Measurements from ENCODE around the gene PPP1R9B.

Gene PPP1R9B

GRCh38 chr17:50102164-50102991 lies 48.1 kb downstream of the PPP1R9B start:
- Histone ChIP-seq H3K9me2 (replicated peaks; ENCODE audit: control insufficient read depth, low read length) (no peaks in the 10 kb centered on the region), H3K36me3 (ENCODE audit: control insufficient read depth, low read length) (no peaks in the 10 kb centered on the region), H3K27me3 (ENCODE audit: control insufficient read depth, low read length) (no peaks in the 10 kb centered on the region), H3K4me1 (ENCODE audit: control insufficient read depth, low read length) (no peaks in the 10 kb centered on the region), H3K79me2 (ENCODE audit: control insufficient read depth, low read length) (no peaks in the 10 kb centered on the region), H3K4me2 (ENCODE audit: low read length) (no peak overlapping the region), H3K9me3 (ENCODE audit: control insufficient read depth, insufficient read depth, low read length) (no peaks in the 10 kb centered on the region), H3K27ac (ENCODE audit: low read depth, low read length) (no peak overlapping the region), H3K4me3 (ENCODE audit: low read length) (no peak overlapping the region), H4K20me1 (ENCODE audit: control insufficient read depth, insufficient read depth, low read depth, low read length) (no peaks in the 10 kb centered on the region), H3F3A (ENCODE audit: control insufficient read depth, insufficient read depth) (no peaks in the 10 kb centered on the region)
- TF ChIP-seq CTCF (IDR thresholded peaks at IDR 0.05; ENCODE audit: low read depth, low read length, poor library complexity, severe bottlenecking) = no peak
- no peak for TF ChIP-seq EZH2phosphoT487 (IDR thresholded peaks at IDR 0.05; ENCODE audit: borderline replicate concordance, low read length)

- no peaks in the 10 kb centered on the region for H4K20me1 ChIP-seq (ENCODE audit: control insufficient read depth, insufficient read depth, low read depth, low read length)
- H3K4me3 ChIP-seq (ENCODE audit: low read length) = no peak overlapping the region
- H3K27ac ChIP-seq (ENCODE audit: low read depth, low read length) = no peak overlapping the region
- no peaks in the 10 kb centered on the region for H3K4me1 ChIP-seq (ENCODE audit: control insufficient read depth, low read length)
- no peak for TF ChIP-seq EZH2phosphoT487 (IDR thresholded peaks at IDR 0.05; ENCODE audit: borderline replicate concordance, low read length)
- no peak for TF ChIP-seq CTCF (IDR thresholded peaks at IDR 0.05; ENCODE audit: low read depth, low read length, poor library complexity, severe bottlenecking)
- H3K36me3 ChIP-seq (ENCODE audit: control insufficient read depth, low read length) = no peaks in the 10 kb centered on the region
- no peaks in the 10 kb centered on the region for H3K9me2 ChIP-seq (replicated peaks; ENCODE audit: control insufficient read depth, low read length)
- H3K4me2 ChIP-seq (ENCODE audit: low read length) = no peak overlapping the region
- no peaks in the 10 kb centered on the region for H3K9me3 ChIP-seq (ENCODE audit: control insufficient read depth, insufficient read depth, low read length)
- H3K27me3 ChIP-seq (ENCODE audit: control insufficient read depth, low read length) = no peaks in the 10 kb centered on the region
- H3F3A ChIP-seq (ENCODE audit: control insufficient read depth, insufficient read depth) = no peaks in the 10 kb centered on the region
- H3K79me2 ChIP-seq (ENCODE audit: control insufficient read depth, low read length) = no peaks in the 10 kb centered on the region
Measured at GRCh38 chr17:50101346-50102163, 48.9 kb downstream of the PPP1R9B start.

- Histone ChIP-seq H3K4me2 (ENCODE audit: low read length) (no peak overlapping the region), H3K27ac (ENCODE audit: low read depth, low read length) (no peak overlapping the region), H3K9me2 (replicated peaks; ENCODE audit: control insufficient read depth, low read length) (no peaks in the 10 kb centered on the region), H3K9me3 (ENCODE audit: control insufficient read depth, insufficient read depth, low read length) (no peaks in the 10 kb centered on the region), H3K4me1 (ENCODE audit: control insufficient read depth, low read length) (peaks cover 4% of the 10 kb centered on the region), H3F3A (ENCODE audit: control insufficient read depth, insufficient read depth) (no peaks in the 10 kb centered on the region), H3K27me3 (ENCODE audit: control insufficient read depth, low read length) (no peaks in the 10 kb centered on the region), H3K4me3 (ENCODE audit: low read length) (no peak overlapping the region), H3K36me3 (ENCODE audit: control insufficient read depth, low read length) (no peaks in the 10 kb centered on the region), H4K20me1 (ENCODE audit: control insufficient read depth, insufficient read depth, low read depth, low read length) (no peaks in the 10 kb centered on the region), H3K79me2 (ENCODE audit: control insufficient read depth, low read length) (peaks cover 1% of the 10 kb centered on the region; the same call in 1 of the 2 replicates)
- TF ChIP-seq CTCF (IDR thresholded peaks at IDR 0.05; ENCODE audit: low read depth, low read length, poor library complexity, severe bottlenecking) (no peak), EZH2phosphoT487 (IDR thresholded peaks at IDR 0.05; ENCODE audit: borderline replicate concordance, low read length) (no peak)
Measured at GRCh38 chr17:50100921-50101345, 49.5 kb downstream of the PPP1R9B start.
